ENCODE measurements around the gene SEMA6B. TPM values are rescaled to one million over a fixed set of nuclear protein-coding genes. Genes with fewer than 3 reads are reported as not detected.
A peak's percentile ranks its signal among the peaks of the same experiment; 100 is the strongest.

SEMA6B gene
- total and polyA plus RNA-seq, 2 of the 4 experiments (the other 2 are of a cell fraction), result 0.18 to 0.72 TPM

- POLR2A ChIA-PET (ENCODE audit: unreplicated experiment), result no interaction called here
- no peak overlapping the region for H3K27ac ChIP-seq (ENCODE audit: insufficient read depth, low read length)
Observed at GRCh38 chr19:4602173-4602788, 42.8 kb upstream of the SEMA6B start.

More at GRCh38 chr19:4602173-4602788, 42.8 kb upstream of the SEMA6B start:
- Histone ChIP-seq H2BK20ac (ENCODE audit: low read depth, low read length) (no peak overlapping the region), H3K27me3 (ENCODE audit: control insufficient read depth, insufficient read depth, low read length) (peaks cover 45% of the 10 kb centered on the region), H4K8ac (ENCODE audit: low read depth in 2 of 2, low read length in 2 of 2) (no peak overlapping the region), H3K18ac (ENCODE audit: low read depth, low read length) (no peak overlapping the region), H3K9me1 (ENCODE audit: insufficient read depth, low read length) (no peaks in the 10 kb centered on the region), H3K14ac (replicated peaks; ENCODE audit: low read depth, low read length) (no peak overlapping the region), H4K5ac (ENCODE audit: low read depth, low read length) (no peak overlapping the region), H2BK15ac (ENCODE audit: low read depth, low read length) (no peak overlapping the region), H2AFZ (replicated peaks; ENCODE audit: low read length, poor library complexity) (no peak overlapping the region), H3K56ac (ENCODE audit: extremely low read depth, insufficient read depth, low read length) (no peak overlapping the region), H2BK5ac (ENCODE audit: low read depth, low read length, poor library complexity, severe bottlenecking) (peak overlapping the region; percentile 54), H2BK120ac (ENCODE audit: low read depth, low read length) (no peak overlapping the region), H3K9me3 (ENCODE audit: control insufficient read depth, insufficient read depth, low read length) (no peaks in the 10 kb centered on the region), H3K36me3 (ENCODE audit: control insufficient read depth, insufficient read depth, low read length) (no peaks in the 10 kb centered on the region), H2AK9ac (replicated peaks; ENCODE audit: low read depth, low read length, poor library complexity) (no peak overlapping the region), H3K4me1 (ENCODE audit: control insufficient read depth, insufficient read depth, low read length) (peaks cover 3% of the 10 kb centered on the region; the same call in 1 of the 2 replicates), H3K4ac (ENCODE audit: low read depth, low read length) (no peak overlapping the region), H3K23ac (ENCODE audit: low read depth, low read length) (no peak overlapping the region), H4K91ac (ENCODE audit: insufficient read depth, low read depth, low read length) (no peak overlapping the region), H3K9ac (ENCODE audit: low read depth, low read length) (no peak overlapping the region), H4K20me1 (ENCODE audit: insufficient read depth, low read length) (no peaks in the 10 kb centered on the region), H3K4me3 (ENCODE audit: insufficient read depth, low read depth, low read length) (no peak overlapping the region), H3K4me2 (ENCODE audit: low read depth, low read length) (no peak overlapping the region), H2AK5ac (ENCODE audit: low read depth, low read length) (no peak overlapping the region), H3K79me1 (ENCODE audit: low read depth in 1 of 2, low read length in 2 of 2) (no peaks in the 10 kb centered on the region)
- ATAC-seq (ENCODE audit: low read depth) (no peak), DNase-seq (no peak)
- dilution Hi-C loops (cut with HindIII; ENCODE audit: low sequenced_read_pairs, unreplicated experiment), result no loop called here
- TF ChIP-seq RFX5 (IDR thresholded peaks at IDR 0.05; ENCODE audit: low read depth, low read length) (no peak), POLR2A (IDR thresholded peaks at IDR 0.05; ENCODE audit: low read depth, low read length) (no peak), BHLHE40 (IDR thresholded peaks at IDR 0.05; ENCODE audit: low read depth, low read length) (no peak), RCOR1 (IDR thresholded peaks at IDR 0.05; ENCODE audit: insufficient replicate concordance, low read length) (no peak), FOS (IDR thresholded peaks at IDR 0.05; ENCODE audit: low read depth, low read length) (no peak), USF2 (IDR thresholded peaks at IDR 0.05; ENCODE audit: low read depth, low read length) (no peak), CEBPB (IDR thresholded peaks at IDR 0.05; ENCODE audit: low read depth, low read length) (no peak), CTCF (conservative IDR thresholded peaks at IDR 0.05; ENCODE audit: low read depth, low read length) (no peak), MAFK (IDR thresholded peaks at IDR 0.05; ENCODE audit: low read depth, low read length) (no peak), RAD21 (IDR thresholded peaks at IDR 0.05; ENCODE audit: low read length) (no peak), MAZ (IDR thresholded peaks at IDR 0.05; ENCODE audit: borderline replicate concordance, low read depth, low read length) (no peak), SMC3 (IDR thresholded peaks at IDR 0.05; ENCODE audit: low read depth, low read length) (no peak), MXI1 (IDR thresholded peaks at IDR 0.05; ENCODE audit: borderline replicate concordance, low read depth, low read length) (no peak), NFE2L2 (IDR thresholded peaks at IDR 0.05; ENCODE audit: low read depth, low read length) (no peak), CHD1 (IDR thresholded peaks at IDR 0.05; ENCODE audit: low read depth, low read length) (no peak)
- TF ChIP-seq, protein P1, sequence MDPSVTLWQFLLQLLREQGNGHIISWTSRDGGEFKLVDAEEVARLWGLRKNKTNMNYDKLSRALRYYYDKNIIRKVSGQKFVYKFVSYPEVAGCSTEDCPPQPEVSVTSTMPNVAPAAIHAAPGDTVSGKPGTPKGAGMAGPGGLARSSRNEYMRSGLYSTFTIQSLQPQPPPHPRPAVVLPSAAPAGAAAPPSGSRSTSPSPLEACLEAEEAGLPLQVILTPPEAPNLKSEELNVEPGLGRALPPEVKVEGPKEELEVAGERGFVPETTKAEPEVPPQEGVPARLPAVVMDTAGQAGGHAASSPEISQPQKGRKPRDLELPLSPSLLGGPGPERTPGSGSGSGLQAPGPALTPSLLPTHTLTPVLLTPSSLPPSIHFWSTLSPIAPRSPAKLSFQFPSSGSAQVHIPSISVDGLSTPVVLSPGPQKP (IDR thresholded peaks at IDR 0.05; ENCODE audit: borderline replicate concordance, low read depth, low read length), result no peak
- BruUV-seq (replicated peaks), result no TSS peak
- CTCF ChIA-PET, result no interaction called here
- in situ Hi-C loops (cut with MboI; ENCODE audit: low sequenced_read_pairs), result no loop called here
- intact Hi-C loops (cut with micrococcal nuclease), result no loop called here
- 71 to 100% methylated on average over 4 to 5 of the region's 5 CpGs for WGBS, 2 experiments (ENCODE audit: extremely low coverage in 2 of 2, insufficient read length in 1 of 2)
